ENCODE data around the gene SIGLEC10. TPM values are rescaled to one million over a fixed set of nuclear protein-coding genes. Genes with fewer than 3 reads are reported as not detected.
"Not testable (repeated sequence)": the region's sequence is repeated elsewhere in the genome, so short reads cannot be mapped to it uniquely, and the experiment has no call there.

The SIGLEC10 gene
- total RNA-seq, 1 donor from 2014 or later, result 0.38 TPM

DNA sequence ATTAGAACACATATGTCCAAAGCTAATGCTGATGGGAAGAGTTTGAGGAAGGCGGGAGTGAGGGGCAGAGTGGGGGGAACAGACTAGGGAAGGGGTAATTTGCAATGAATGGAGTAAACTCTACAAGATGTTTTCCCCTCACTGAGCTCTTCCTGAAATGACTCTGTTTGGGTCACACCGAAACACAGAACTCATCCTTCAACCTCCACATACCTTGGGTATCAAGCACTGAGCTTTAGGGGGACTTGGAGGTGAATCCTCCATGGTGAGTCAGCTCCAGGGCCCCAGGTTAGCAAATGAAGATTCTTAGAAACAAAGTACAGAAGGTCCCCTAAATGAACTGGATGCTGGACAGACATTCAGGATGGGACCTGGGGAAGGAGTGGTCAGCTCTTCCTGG is 1.3 kb upstream of the SIGLEC10 start:
- H3K9me3 ChIP-seq (replicated peaks), result no peaks in the 10 kb centered on the region
- H3K4me3 ChIP-seq, result no peak overlapping the region
- peaks cover 94% of the 10 kb centered on the region for H3K27me3 ChIP-seq (ENCODE audit: low read depth)
- intact Hi-C loops (cut with micrococcal nuclease), result no loop called here
- H3K36me3 ChIP-seq, result no peaks in the 10 kb centered on the region
- DNase-seq, result no peak
- H3K4me1 ChIP-seq, result no peaks in the 10 kb centered on the region
- TF ChIP-seq, protein P1, sequence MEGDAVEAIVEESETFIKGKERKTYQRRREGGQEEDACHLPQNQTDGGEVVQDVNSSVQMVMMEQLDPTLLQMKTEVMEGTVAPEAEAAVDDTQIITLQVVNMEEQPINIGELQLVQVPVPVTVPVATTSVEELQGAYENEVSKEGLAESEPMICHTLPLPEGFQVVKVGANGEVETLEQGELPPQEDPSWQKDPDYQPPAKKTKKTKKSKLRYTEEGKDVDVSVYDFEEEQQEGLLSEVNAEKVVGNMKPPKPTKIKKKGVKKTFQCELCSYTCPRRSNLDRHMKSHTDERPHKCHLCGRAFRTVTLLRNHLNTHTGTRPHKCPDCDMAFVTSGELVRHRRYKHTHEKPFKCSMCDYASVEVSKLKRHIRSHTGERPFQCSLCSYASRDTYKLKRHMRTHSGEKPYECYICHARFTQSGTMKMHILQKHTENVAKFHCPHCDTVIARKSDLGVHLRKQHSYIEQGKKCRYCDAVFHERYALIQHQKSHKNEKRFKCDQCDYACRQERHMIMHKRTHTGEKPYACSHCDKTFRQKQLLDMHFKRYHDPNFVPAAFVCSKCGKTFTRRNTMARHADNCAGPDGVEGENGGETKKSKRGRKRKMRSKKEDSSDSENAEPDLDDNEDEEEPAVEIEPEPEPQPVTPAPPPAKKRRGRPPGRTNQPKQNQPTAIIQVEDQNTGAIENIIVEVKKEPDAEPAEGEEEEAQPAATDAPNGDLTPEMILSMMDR (IDR thresholded peaks at IDR 0.05; ENCODE audit: borderline replicate concordance), result no peak
- no peak overlapping the region for H3K27ac ChIP-seq (replicated peaks)

- H3K27ac ChIP-seq (replicated peaks), result no peak overlapping the region
- intact Hi-C loops (cut with micrococcal nuclease), result no loop called here
- no peak overlapping the region for H3K4me3 ChIP-seq
- no peak for DNase-seq
- TF ChIP-seq, protein P1 (IDR thresholded peaks at IDR 0.05; ENCODE audit: borderline replicate concordance), result no peak
- H3K9me3 ChIP-seq (replicated peaks), result no peaks in the 10 kb centered on the region
- no peaks in the 10 kb centered on the region for H3K36me3 ChIP-seq
- no peaks in the 10 kb centered on the region for H3K4me1 ChIP-seq
- H3K27me3 ChIP-seq (ENCODE audit: low read depth), result peaks cover 88% of the 10 kb centered on the region
These were observed 342 bp upstream of the SIGLEC10 start for GRCh38 chr19:51417810-51418157.

DNA sequence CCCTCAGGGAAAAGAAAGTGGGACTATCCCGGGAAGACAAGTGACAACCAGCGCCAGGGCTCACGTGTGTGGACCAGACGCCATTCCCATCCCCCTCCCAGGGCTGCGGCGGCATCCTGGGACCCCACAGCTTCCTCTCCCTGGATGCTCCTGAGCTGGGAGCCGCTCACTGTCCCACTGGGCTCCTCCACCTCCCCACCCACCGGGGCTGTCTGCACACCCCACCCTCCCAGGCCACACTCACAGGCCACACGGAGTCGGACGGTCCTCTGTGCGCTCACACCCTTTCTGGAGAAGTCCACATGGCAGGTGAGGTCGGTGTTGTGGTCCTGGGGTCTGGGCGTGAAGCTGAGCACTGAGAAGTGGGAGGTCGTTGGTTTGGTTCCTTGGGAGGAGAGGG is 1.0 kb downstream of the SIGLEC10 start:
- H3K4me1 ChIP-seq; H3K36me3 ChIP-seq; H3K9me3 ChIP-seq (replicated peaks); H3K4me3 ChIP-seq; DNase-seq; intact Hi-C loops (cut with micrococcal nuclease); H3K27ac ChIP-seq (replicated peaks): not testable (repeated sequence)
- H3K27me3 ChIP-seq (ENCODE audit: low read depth), result peaks cover 91% of the 10 kb centered on the region

GRCh38 chr19:51415187-51415586 is 2.3 kb downstream of the SIGLEC10 start:
- intact Hi-C loops (cut with micrococcal nuclease), result no loop called here
- Histone ChIP-seq H3K4me1 (no peaks in the 10 kb centered on the region), H3K27ac (replicated peaks) (no peak overlapping the region), H3K4me3 (no peak overlapping the region), H3K9me3 (replicated peaks) (no peaks in the 10 kb centered on the region), H3K36me3 (no peaks in the 10 kb centered on the region), H3K27me3 (ENCODE audit: low read depth) (peaks cover 79% of the 10 kb centered on the region)
- DNase-seq, result no peak
- TF ChIP-seq, protein P1 (IDR thresholded peaks at IDR 0.05; ENCODE audit: borderline replicate concordance), result no peak

GRCh38 chr19:51410950-51411748 is 6.3 kb downstream of the SIGLEC10 start:
- no peak overlapping the region for H3K4me3 ChIP-seq
- intact Hi-C loops (cut with micrococcal nuclease), result no loop called here
- no peak for DNase-seq
- peaks cover 66% of the 10 kb centered on the region for H3K27me3 ChIP-seq (ENCODE audit: low read depth)
- no peaks in the 10 kb centered on the region for H3K4me1 ChIP-seq
- TF ChIP-seq, protein P1 (IDR thresholded peaks at IDR 0.05; ENCODE audit: borderline replicate concordance), result no peak
- H3K27ac ChIP-seq (replicated peaks), result no peak overlapping the region
- H3K36me3 ChIP-seq, result no peaks in the 10 kb centered on the region
- H3K9me3 ChIP-seq (replicated peaks), result peaks cover 2% of the 10 kb centered on the region

- TF ChIP-seq, protein P1 (IDR thresholded peaks at IDR 0.05; ENCODE audit: borderline replicate concordance), result peak; percentile 41
- no peak overlapping the region for H3K27ac ChIP-seq (replicated peaks)
- intact Hi-C loops (cut with micrococcal nuclease), result no loop called here
These were observed 9.8 kb downstream of the SIGLEC10 start for GRCh38 chr19:51407511-51408131.

More at GRCh38 chr19:51407511-51408131, 9.8 kb downstream of the SIGLEC10 start:
- H3K9me3 ChIP-seq (replicated peaks), result peaks cover 9% of the 10 kb centered on the region
- peaks cover 49% of the 10 kb centered on the region for H3K27me3 ChIP-seq (ENCODE audit: low read depth)
- no peaks in the 10 kb centered on the region for H3K36me3 ChIP-seq
- H3K4me3 ChIP-seq, result no peak overlapping the region
- DNase-seq, result no peak
- no peaks in the 10 kb centered on the region for H3K4me1 ChIP-seq

Measured in left ventricle myocardium inferior (tissue), 1 donor.